AG09309 (cell line): Measurements from ENCODE around the gene BHLHA15.

ENCODE experiments used
- DNase-seq: peaks from one replicate; pipeline ENCODE4 v3.0.0-alpha.2; 2010; ENCODE audit warnings: low read depth
- H3K4me3 ChIP-seq: 2 replicates; pipeline ENCODE4 v1.5.1; 2011; ENCODE audit warnings: mild to moderate bottlenecking, low read depth, low read length, moderate library complexity; ENCODE audit not compliant: control insufficient read depth
- TF ChIP-seq, protein P1 (sequence below): IDR thresholded peaks from 2 replicates; pipeline ENCODE4 v1.5.1; 2011; ENCODE audit warnings: mild to moderate bottlenecking, low read depth, low read length, inconsistent platforms; ENCODE audit not compliant: insufficient read depth, control insufficient read depth; ENCODE audit errors: missing control alignments

Gene BHLHA15

DNA sequence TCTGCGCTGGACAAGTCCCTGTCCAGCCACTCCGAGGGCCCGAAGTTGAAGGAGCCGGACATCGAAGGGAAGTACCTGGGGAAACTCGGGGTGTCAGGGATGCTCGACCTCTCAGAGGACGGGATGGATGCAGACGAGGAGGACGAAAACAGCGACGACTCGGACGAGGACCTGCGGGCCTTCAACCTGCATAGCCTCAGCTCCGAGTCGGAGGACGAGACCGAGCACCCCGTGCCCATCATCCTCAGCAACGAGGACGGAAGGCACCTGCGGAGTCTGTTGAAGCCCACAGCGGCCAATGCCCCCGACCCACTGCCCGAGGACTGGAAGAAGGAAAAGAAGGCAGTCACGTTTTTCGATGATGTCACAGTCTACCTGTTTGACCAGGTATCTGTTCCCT lies 17.1 kb upstream of the BHLHA15 start:
- TF ChIP-seq, protein P1, sequence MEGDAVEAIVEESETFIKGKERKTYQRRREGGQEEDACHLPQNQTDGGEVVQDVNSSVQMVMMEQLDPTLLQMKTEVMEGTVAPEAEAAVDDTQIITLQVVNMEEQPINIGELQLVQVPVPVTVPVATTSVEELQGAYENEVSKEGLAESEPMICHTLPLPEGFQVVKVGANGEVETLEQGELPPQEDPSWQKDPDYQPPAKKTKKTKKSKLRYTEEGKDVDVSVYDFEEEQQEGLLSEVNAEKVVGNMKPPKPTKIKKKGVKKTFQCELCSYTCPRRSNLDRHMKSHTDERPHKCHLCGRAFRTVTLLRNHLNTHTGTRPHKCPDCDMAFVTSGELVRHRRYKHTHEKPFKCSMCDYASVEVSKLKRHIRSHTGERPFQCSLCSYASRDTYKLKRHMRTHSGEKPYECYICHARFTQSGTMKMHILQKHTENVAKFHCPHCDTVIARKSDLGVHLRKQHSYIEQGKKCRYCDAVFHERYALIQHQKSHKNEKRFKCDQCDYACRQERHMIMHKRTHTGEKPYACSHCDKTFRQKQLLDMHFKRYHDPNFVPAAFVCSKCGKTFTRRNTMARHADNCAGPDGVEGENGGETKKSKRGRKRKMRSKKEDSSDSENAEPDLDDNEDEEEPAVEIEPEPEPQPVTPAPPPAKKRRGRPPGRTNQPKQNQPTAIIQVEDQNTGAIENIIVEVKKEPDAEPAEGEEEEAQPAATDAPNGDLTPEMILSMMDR: no peak
- DNase-seq: no peak
- H3K4me3 ChIP-seq: no peak overlapping the region

DNA sequence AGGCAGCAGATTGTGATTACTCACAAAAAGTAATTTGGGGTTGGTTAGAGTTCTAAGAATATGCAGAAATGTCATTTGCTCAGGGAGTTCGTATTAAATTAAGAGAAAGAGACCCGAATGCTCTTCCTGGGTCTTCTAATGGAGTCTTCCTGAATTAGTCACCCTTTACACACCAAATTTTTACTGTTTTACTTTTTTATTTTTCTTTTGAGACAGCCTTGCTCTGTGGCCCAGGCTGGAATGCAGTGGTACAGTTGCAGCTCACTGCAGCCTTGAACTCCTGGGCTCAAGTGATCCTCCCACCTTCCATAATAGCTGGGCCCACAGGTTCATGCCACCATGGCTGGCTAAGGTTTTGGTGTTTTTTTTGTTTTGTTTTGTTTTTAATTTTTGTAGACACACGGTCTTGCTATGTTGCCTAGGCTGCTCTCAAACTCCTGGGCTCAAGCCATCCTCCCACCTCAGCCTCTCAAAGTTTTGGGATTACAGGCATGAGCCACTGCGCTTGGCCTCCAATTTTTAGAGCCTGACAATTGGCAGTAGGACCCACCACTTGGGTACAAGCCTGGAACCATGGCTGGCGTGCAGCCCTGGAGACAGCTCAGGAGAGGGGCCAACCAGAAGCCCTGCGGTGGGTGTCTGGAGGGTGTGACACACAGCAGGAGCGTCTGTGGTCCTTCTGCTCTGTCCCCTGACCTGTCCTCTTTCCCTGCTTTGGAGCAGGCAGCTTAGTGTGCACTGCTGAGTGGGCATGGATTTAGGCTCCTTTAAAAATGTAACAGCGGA lies 16.4 kb upstream of the BHLHA15 start:
- TF ChIP-seq, protein P1: no peak
- DNase-seq: no peak
- H3K4me3 ChIP-seq: no peak overlapping the region

DNA sequence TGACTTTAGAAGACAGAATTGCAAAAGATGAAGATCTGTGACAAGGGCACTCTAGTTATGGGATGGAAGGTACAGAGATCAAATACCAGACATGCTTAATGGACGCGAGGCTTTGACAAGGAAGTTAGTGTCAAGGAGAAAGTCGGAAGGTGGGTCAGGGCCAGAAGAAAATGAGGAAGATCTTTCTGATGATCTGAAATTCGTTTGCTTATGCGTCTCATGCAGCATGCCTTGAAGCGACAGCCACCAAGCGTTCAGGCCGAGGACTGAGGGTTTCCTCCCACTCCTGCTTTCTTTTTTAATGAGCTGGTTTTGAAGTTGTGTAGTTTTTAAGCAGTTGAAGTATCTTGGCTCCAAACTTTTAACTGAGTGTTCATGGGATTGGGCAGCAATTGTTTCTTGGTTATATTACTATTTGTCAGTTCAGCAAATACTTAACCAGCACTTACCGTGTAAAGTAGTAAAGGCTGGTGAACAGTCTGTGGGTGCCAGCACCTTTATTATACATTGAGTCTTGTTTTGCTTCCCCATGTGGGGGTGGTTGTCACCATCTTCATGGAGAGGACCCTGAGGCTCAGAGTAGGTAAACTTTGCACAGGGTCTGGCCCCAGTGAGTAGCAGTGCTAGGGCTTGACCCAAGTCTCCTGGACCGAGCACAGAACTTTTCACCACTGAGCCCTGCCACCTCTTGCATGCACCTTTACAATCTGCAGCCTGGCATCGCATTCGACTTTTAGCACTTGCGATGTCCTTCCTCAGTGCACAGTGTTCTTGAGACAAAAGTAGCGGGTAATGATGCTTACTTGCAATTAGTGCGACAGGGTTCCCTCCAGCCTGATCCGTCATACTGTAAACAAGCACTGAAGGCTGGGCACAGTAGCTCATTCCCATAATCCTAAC lies 14.3 kb upstream of the BHLHA15 start:
- TF ChIP-seq, protein P1: no peak
- no peak for DNase-seq
- no peak overlapping the region for H3K4me3 ChIP-seq

DNA sequence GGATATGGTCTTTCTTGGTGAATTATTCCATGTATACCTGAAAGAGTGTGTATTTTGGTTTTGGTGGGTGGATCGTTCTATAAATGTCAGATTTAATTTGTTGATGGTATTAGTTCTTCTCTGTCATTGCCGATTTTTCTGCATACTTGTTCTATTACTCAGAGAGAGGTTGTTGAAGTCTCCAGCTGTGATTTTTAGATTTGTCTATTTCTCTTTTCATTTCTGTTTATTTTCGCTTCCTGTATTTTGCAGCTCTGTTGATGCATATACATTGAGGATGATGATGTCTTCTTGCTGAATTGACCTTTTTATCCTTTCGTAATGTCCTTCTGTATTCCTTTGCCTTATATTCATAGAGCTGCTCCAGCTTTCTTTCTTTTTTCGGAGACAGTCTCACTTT lies 12.1 kb upstream of the BHLHA15 start:
- no peak for DNase-seq
- TF ChIP-seq, protein P1: no peak
- no peak overlapping the region for H3K4me3 ChIP-seq

DNA sequence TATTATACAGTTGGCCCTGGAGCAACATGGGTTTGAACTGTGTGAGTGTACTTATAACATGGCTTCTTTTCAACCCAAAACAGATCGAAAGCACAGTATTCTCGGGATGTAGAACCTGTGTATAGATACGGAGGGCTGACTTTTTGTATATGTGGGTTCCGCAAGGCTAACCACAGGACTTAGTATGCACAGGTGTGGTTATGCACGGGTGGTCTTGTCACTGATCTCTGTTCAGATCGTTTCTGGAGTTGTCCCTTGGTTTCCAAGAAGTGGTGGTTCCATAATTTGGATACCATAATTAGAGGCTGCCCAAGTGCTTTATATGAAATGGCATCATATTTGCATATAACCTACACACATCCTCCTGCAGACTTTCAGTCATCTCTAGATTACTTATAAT lies 10.9 kb upstream of the BHLHA15 start:
- TF ChIP-seq, protein P1: no peak
- no peak overlapping the region for H3K4me3 ChIP-seq
- DNase-seq: no peak

DNA sequence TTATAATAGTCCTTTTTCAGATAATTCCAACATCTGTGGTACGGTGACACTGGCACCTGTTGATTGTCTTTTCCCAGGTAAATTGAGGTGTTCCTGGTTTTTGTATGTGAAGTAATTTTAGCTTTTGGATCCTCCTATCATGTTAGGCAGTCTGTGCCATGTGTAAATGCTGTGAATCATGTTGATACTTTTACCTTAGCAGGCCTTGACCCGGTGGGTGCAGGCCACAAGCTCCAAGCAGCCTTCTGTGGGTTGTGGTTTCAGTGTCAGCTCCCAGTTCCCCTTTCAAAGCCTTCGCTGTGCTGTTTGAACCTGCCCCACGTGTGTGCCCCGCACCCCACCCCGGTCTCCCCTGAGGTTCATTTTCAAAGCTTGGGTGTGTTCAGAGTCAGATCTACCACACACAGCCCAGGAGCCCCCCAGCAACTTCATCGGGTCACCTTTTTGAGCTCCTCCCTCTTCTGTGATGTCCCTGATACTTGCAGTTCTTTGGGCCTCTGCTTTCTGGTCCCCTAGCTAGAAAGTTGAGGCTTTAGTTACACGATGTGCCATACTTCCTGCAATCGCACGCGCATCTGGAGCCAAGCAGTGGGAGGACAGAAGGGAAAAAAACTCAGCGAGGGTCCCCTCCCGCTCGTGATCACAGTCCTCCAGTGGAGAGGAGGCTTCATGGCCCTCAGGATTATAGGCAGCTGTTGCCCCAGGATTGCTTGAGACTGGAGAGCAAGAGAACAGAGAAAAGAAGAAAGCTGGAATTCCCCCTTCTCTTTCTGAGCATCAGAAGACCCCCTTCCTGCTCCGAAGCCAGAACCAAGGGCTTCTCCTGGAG lies 8.7 kb upstream of the BHLHA15 start:
- TF ChIP-seq, protein P1: no peak
- H3K4me3 ChIP-seq: no peak overlapping the region
- DNase-seq: no peak
